ENCODE data around the gene PABPN1. TPM values are rescaled to one million over a fixed set of nuclear protein-coding genes. Genes with fewer than 3 reads are reported as not detected.

PABPN1 gene
- total RNA-seq, 1 donor = 44.8 TPM

- H3K4me3 ChIP-seq (ENCODE audit: low read depth, low read length) = no peak overlapping the region
- DNase-seq (ENCODE audit: low read depth) = peak; percentile 87
- peak; percentile 87 for TF ChIP-seq CTCF (IDR thresholded peaks at IDR 0.05; ENCODE audit: insufficient read depth, low read length)
These were observed 6.9 kb downstream of the PABPN1 start for GRCh38 chr14:23327947-23328744.

- no peak for TF ChIP-seq CTCF (IDR thresholded peaks at IDR 0.05; ENCODE audit: insufficient read depth, low read length)
- no peak overlapping the region for H3K4me3 ChIP-seq (ENCODE audit: low read depth, low read length)
- no peak for DNase-seq (ENCODE audit: low read depth)
These were observed 14.4 kb downstream of the PABPN1 start for GRCh38 chr14:23335623-23336022.

GRCh38 chr14:23339506-23340268 lies 18.4 kb downstream of the PABPN1 start:
- no peak overlapping the region for H3K4me3 ChIP-seq (ENCODE audit: low read depth, low read length)

GRCh38 chr14:23344481-23344880 lies 23.2 kb downstream of the PABPN1 start:
- DNase-seq (ENCODE audit: low read depth) = no peak
- no peak overlapping the region for H3K4me3 ChIP-seq (ENCODE audit: low read depth, low read length)
- TF ChIP-seq CTCF (IDR thresholded peaks at IDR 0.05; ENCODE audit: insufficient read depth, low read length) = no peak

More at GRCh38 chr14:23339506-23340268, 18.4 kb downstream of the PABPN1 start:
- no peak for TF ChIP-seq CTCF (IDR thresholded peaks at IDR 0.05; ENCODE audit: insufficient read depth, low read length)
- DNase-seq (ENCODE audit: low read depth) = no peak

GRCh38 chr14:23345987-23346692 lies 24.9 kb downstream of the PABPN1 start:
- no peak for TF ChIP-seq CTCF (IDR thresholded peaks at IDR 0.05; ENCODE audit: insufficient read depth, low read length)
- no peak for DNase-seq (ENCODE audit: low read depth)
- no peak overlapping the region for H3K4me3 ChIP-seq (ENCODE audit: low read depth, low read length)

GRCh38 chr14:23346693-23347405 lies 25.6 kb downstream of the PABPN1 start:
- TF ChIP-seq CTCF (IDR thresholded peaks at IDR 0.05; ENCODE audit: insufficient read depth, low read length) = no peak
- no peak for DNase-seq (ENCODE audit: low read depth)
- no peak overlapping the region for H3K4me3 ChIP-seq (ENCODE audit: low read depth, low read length)

Data from fibroblast of the aortic adventitia (primary cell).